Measurements from ENCODE around the gene GREB1. TPM values are rescaled to one million over a fixed set of nuclear protein-coding genes. Genes with fewer than 3 reads are reported as not detected.

The GREB1 gene
- total and polyA plus RNA-seq, 2 of the 13 experiments (the other 11 are each of a cell fraction or from before 2014, with no cell fraction given): 31.3 to 61.2 TPM

GRCh38 chr2:11550302-11550701 lies 16.5 kb downstream of the GREB1 start:
- 32% methylated on average over 2 of the region's 2 CpGs for WGBS (ENCODE audit: low lambda C conversion rate)
- H3K4me2 ChIP-seq (ENCODE audit: low read depth, low read length): peak overlapping the region; percentile 54
- FAIRE-seq (no peak), ATAC-seq (peak; percentile 81), DNase-seq (ENCODE audit: low spot score) (peak; percentile 73)
- H3K4me1 ChIP-seq (ENCODE audit: insufficient read depth, low read length): peaks cover 88% of the 10 kb centered on the region
- intact Hi-C loops (cut with micrococcal nuclease; ENCODE audit: unreplicated experiment): loop anchor here (2.0 kb wide), 1 partner anchor 72 kb away; no protein-coding TSS in a partner anchor
- ChIA-PET CTCF (ENCODE audit: low intra/inter-chr PET ratio, low total read pairs) (interaction anchor here (1.0 kb wide), 1 partner anchor 37 kb away, joined by 3 read pairs; no protein-coding TSS in a partner anchor), POLR2A (interaction anchor here (1.1 to 3.5 kb wide), 6 partner anchors 9 to 51 kb away, joined by 3 to 24 read pairs (median 6); partner anchors contain the start of gene GREB1)
- peaks cover 96% of the 10 kb centered on the region for H3K79me2 ChIP-seq (ENCODE audit: insufficient read depth, low read length)
- no TSS peak for BruUV-seq (replicated peaks)
- no peaks in the 10 kb centered on the region for H3K9me3 ChIP-seq (ENCODE audit: low read length)
- no peak overlapping the region for H2AFZ ChIP-seq (ENCODE audit: low read length)
- no peaks in the 10 kb centered on the region for H3K27me3 ChIP-seq (ENCODE audit: control insufficient read depth in 1 of 2, insufficient read depth in 2 of 2, low read length in 2 of 2)
- peak overlapping the region; percentile 46 for H3K27ac ChIP-seq (ENCODE audit: extremely low read length, insufficient read depth, low read length)
- peaks cover 4 to 48% of the 10 kb centered on the region in 2 experiments for H3K36me3 ChIP-seq (replicated peaks in 1 of 2; ENCODE audit: control insufficient read depth in 1 of 2, insufficient read depth in 2 of 2, low read length in 2 of 2)
- no peak overlapping the region; a peak in 1 of 6 replicates for H3K4me3 ChIP-seq (replicated peaks in 1 of 3; ENCODE audit: insufficient read depth in 1 of 3, low read depth in 2 of 3, low read length in 3 of 3)
- H4K20me1 ChIP-seq (ENCODE audit: insufficient read depth, low read length): peaks cover 42% of the 10 kb centered on the region
- H3K9ac ChIP-seq (ENCODE audit: insufficient read depth, low read depth, low read length): no peak overlapping the region
- in situ Hi-C loops (cut with HindIII; ENCODE audit: extremely low pct_ligation_motif_present, low pct_unique_long_range_greater_than_20kb): no loop called here
- TF ChIP-seq TARDBP (CRISPR knock-in tag; IDR thresholded peaks at IDR 0.05) (peak; percentile 74), DR1 (CRISPR knock-in tag; IDR thresholded peaks at IDR 0.05) (no peak), NKX3-1 (CRISPR knock-in tag; IDR thresholded peaks at IDR 0.05) (no peak), NCOA5 (CRISPR knock-in tag; IDR thresholded peaks at IDR 0.05) (no peak), ZNF550 (CRISPR knock-in tag; IDR thresholded peaks at IDR 0.05; ENCODE audit: borderline replicate concordance) (no peak), DMAP1 (CRISPR knock-in tag; IDR thresholded peaks at IDR 0.05) (no peak), ETS1 (CRISPR knock-in tag; IDR thresholded peaks at IDR 0.05) (no peak), RAD21 (CRISPR knock-in tag; IDR thresholded peaks at IDR 0.05) (no peak), RFX5 (IDR thresholded peaks at IDR 0.05; ENCODE audit: low read depth, low read length) (no peak), SALL1 (CRISPR knock-in tag; IDR thresholded peaks at IDR 0.05) (peak; percentile 47; the same call in 1 of the 2 replicates), STAG1 (CRISPR knock-in tag; IDR thresholded peaks at IDR 0.05) (0 out of 2 replicates have a peak, but pooled peaks have one; percentile 8), MZF1 (CRISPR knock-in tag; IDR thresholded peaks at IDR 0.05; ENCODE audit: borderline replicate concordance) (no peak), SMAD3 (CRISPR knock-in tag; IDR thresholded peaks at IDR 0.05) (no peak), ZKSCAN1 (IDR thresholded peaks at IDR 0.05; ENCODE audit: low read length) (no peak), RELA (CRISPR knock-in tag; IDR thresholded peaks at IDR 0.05) (no peak), THAP8 (CRISPR knock-in tag; IDR thresholded peaks at IDR 0.05; ENCODE audit: borderline replicate concordance) (no peak), PAF1 (CRISPR knock-in tag; IDR thresholded peaks at IDR 0.05) (no peak), FOXP1 (IDR thresholded peaks at IDR 0.05) (no peak), FOXP1 (CRISPR knock-in tag; IDR thresholded peaks at IDR 0.05) (peak; percentile 56; the same call in 1 of the 2 replicates), ELF3 (CRISPR knock-in tag; IDR thresholded peaks at IDR 0.05) (peak; percentile 54; the same call in 1 of the 2 replicates), AHDC1 (CRISPR knock-in tag; IDR thresholded peaks at IDR 0.05; ENCODE audit: borderline replicate concordance) (0 out of 2 replicates have a peak, but pooled peaks have one; percentile 15)

Data from HepG2 (cell line).